ENCODE results near the gene CDC42BPB.

- TF ChIP-seq CTCF (IDR thresholded peaks at IDR 0.05) (no peak), POLR2A (IDR thresholded peaks at IDR 0.05) (no peak)
Observed at GRCh38 chr14:102943454-102943853, 113.9 kb downstream of the CDC42BPB start.
